K562 (cell line): ENCODE data around the gene EIF3I. TPM values are rescaled to one million over a fixed set of nuclear protein-coding genes. Genes with fewer than 3 reads are reported as not detected.

Source experiments
- ASH1L ChIP-seq: fragments of 450-650 bp; IDR thresholded peaks from 2 replicates; pipeline ENCODE4 v1.6.1; 2018; ENCODE audit warnings: borderline replicate concordance, mild to moderate bottlenecking, low read depth; ENCODE audit not compliant: partially characterized antibody
- CAMTA2 ChIP-seq: fragments of 250-450 bp; sonication (Bioruptor Pico); conservative IDR thresholded peaks from 2 replicates; pipeline ENCODE4 v1.5.1; 2022
- CTCFL ChIP-seq: IDR thresholded peaks from 2 replicates; pipeline ENCODE4 v1.6.1; 2011; ENCODE audit warnings: borderline replicate concordance, low read depth, mild to moderate bottlenecking, moderate library complexity, low read length; ENCODE audit not compliant: insufficient read depth, poor library complexity, severe bottlenecking
- ESRRA ChIP-seq: fragments of 450-650 bp; IDR thresholded peaks from 2 replicates; pipeline ENCODE4 v1.6.1; 2014; ENCODE audit warnings: low read depth, mild to moderate bottlenecking, moderate library complexity, borderline replicate concordance
- HIVEP1 ChIP-seq: fragments of 250-450 bp; sonication (Bioruptor Pico); IDR thresholded peaks from 2 replicates; pipeline ENCODE4 v1.4.0; 2020; ENCODE audit warnings: mild to moderate bottlenecking
- ILK ChIP-seq: fragments of 450-650 bp; IDR thresholded peaks from 2 replicates; pipeline ENCODE4 v1.6.1; 2016; ENCODE audit warnings: missing genetic modification characterization, low read depth, mild to moderate bottlenecking, missing compliant biosample characterization, moderate library complexity, borderline replicate concordance
- JUND ChIP-seq, 2 experiments: IDR thresholded peaks; 2 replicates in 1 of 2; 3 replicates in 1 of 2; pipeline ENCODE4 v1.6.1; 2011; ENCODE audit warnings: borderline replicate concordance in 2 of 2, low read depth in 2 of 2, low read length in 2 of 2, improper control_type of control experiment in 1 of 2, missing biosample characterization in 1 of 2, missing genetic modification characterization in 1 of 2, missing genetic modification reagents in 1 of 2
- KDM4B ChIP-seq, 2 experiments: fragments of 450-650 bp in 1 of 2; sonication (generic) in 1 of 2; IDR thresholded peaks; 2 replicates each; pipeline ENCODE4 v1.6.1; 2016 to 2017; ENCODE audit warnings: borderline replicate concordance in 2 of 2, antibody characterized with exemption in 1 of 2, low read depth in 1 of 2, mild to moderate bottlenecking in 1 of 2
- MAFF ChIP-seq: IDR thresholded peaks from 2 replicates; pipeline ENCODE4 v1.6.1; 2012; ENCODE audit warnings: low read length, improper control_type of control experiment
- MED1 ChIP-seq: sonication (generic); formaldehyde crosslinking; IDR thresholded peaks from 2 replicates; pipeline ENCODE4 v1.8.1; 2023; ENCODE audit warnings: missing genetic modification reagents, borderline replicate concordance
- POLR3G ChIP-seq: IDR thresholded peaks from 2 replicates; pipeline ENCODE4 v1.6.1; 2011; ENCODE audit not compliant: insufficient read length, insufficient replicate concordance; ENCODE audit errors: extremely low read depth
- RBM34 ChIP-seq: fragments of 200-400 bp; formaldehyde crosslinking; IDR thresholded peaks from 2 replicates; pipeline ENCODE4 v1.6.1; 2018; ENCODE audit warnings: low read length, borderline replicate concordance; ENCODE audit not compliant: insufficient read depth
- RNF2 ChIP-seq: sonication (generic); IDR thresholded peaks from 2 replicates; pipeline ENCODE4 v1.6.1; 2016
- TCF7L2 ChIP-seq: fragments of 150-350 bp; IDR thresholded peaks from 2 replicates; pipeline ENCODE4 v1.6.1; 2016; ENCODE audit warnings: low read depth, mild to moderate bottlenecking, low read length, moderate library complexity
- USF1 ChIP-seq: sonication (generic); formaldehyde crosslinking; IDR thresholded peaks from 2 replicates; pipeline ENCODE4 v1.9.0; 2022; ENCODE audit warnings: mild to moderate bottlenecking, missing genetic modification reagents
- ZBTB1 ChIP-seq: sonication (generic); formaldehyde crosslinking; IDR thresholded peaks from 2 replicates; pipeline ENCODE4 v1.8.1; 2023; ENCODE audit warnings: missing genetic modification reagents, low read depth, mild to moderate bottlenecking, borderline replicate concordance
- ZNF518B ChIP-seq: fragments of 250-450 bp; sonication (Bioruptor Pico); IDR thresholded peaks from 2 replicates; pipeline ENCODE4 v1.5.0; 2021; ENCODE audit warnings: mild to moderate bottlenecking, moderate library complexity
- ZNF584 ChIP-seq: fragments of 200-800 bp; sonication (Bioruptor generic); IDR thresholded peaks from 2 replicates; pipeline ENCODE4 v1.6.1; 2016; ENCODE audit warnings: low read depth, mild to moderate bottlenecking, missing genetic modification characterization, missing compliant biosample characterization
- ZNF780A ChIP-seq: fragments of 250-450 bp; sonication (Bioruptor Pico); IDR thresholded peaks from 2 replicates; pipeline ENCODE4 v1.5.0; 2021; ENCODE audit warnings: mild to moderate bottlenecking
- ZNF79 ChIP-seq: fragments of 250-450 bp; sonication (Bioruptor Pico); IDR thresholded peaks from 2 replicates; pipeline ENCODE4 v1.4.0; 2020; ENCODE audit warnings: low read depth, mild to moderate bottlenecking, moderate library complexity
- polyA plus RNA-seq, 8 experiments: library from polyadenylated mRNA; depleted of rRNA in 4 of 8; stranded (reverse) in 5 of 8; unstranded in 3 of 8; fragments of >200 nt; fragmentation: Nextera tagmentation in 2 of 8; fragmentation: Illumina TruSeq in 1 of 8; extraction: Ambion mirVana in 2 of 8; extraction: Trizol in 1 of 8; gene quantifications; 2 replicates each; pipeline versions ENCODE4 v1.2.1 to v1.2.3, GENCODE V29; 2011 to 2014; ENCODE audit warnings: inconsistent platforms in 1 of 8, missing spikeins in 1 of 8
- total RNA-seq, 7 experiments: library from RNA; depleted of rRNA in 6 of 7; stranded (reverse); fragments of >200 nt in 6 of 7; fragmentation: Illumina TruSeq in 2 of 7; extraction: Trizol in 2 of 7; gene quantifications; 2 replicates each; pipeline versions ENCODE4 v1.2.1 to v1.2.3, GENCODE V29; 2011 to 2021; ENCODE audit warnings: low replicate concordance in 1 of 7

EIF3I gene
- total and polyA plus RNA-seq, 9 of the 15 experiments (the other 6 are each of a cell fraction or from before 2014, with no cell fraction given): 414 to 1,526 (median 635) TPM

- TF ChIP-seq CTCFL (no peak), ZNF584 (CRISPR knock-in tag) (no peak), KDM4B (IDR thresholded peaks at IDR 0.05; ENCODE audit: borderline replicate concordance in 2 of 2, low read depth in 1 of 2) (peak in 1 of 2 experiments; percentile 71; a peak in 1 of 4 replicates), RBM34 (no peak), RNF2 (no peak), USF1 (CRISPR knock-in tag) (peak; percentile 64; the same call in 1 of the 2 replicates), HIVEP1 (no peak), MAFF (no peak), TCF7L2 (no peak), CAMTA2 (CRISPR knock-in tag) (no peak), ESRRA (peak; percentile 69; the same call in 1 of the 2 replicates), ZNF518B (CRISPR knock-in tag) (no peak), ZNF780A (CRISPR knock-in tag) (no peak), ZNF79 (CRISPR knock-in tag) (no peak), ILK (no peak), ASH1L (no peak), POLR3G (no peak), ZBTB1 (no peak), JUND (IDR thresholded peaks at IDR 0.05; ENCODE audit: borderline replicate concordance, low read depth, low read length) (peak; percentile 73), JUND (tag; IDR thresholded peaks at IDR 0.05; ENCODE audit: borderline replicate concordance, low read depth, low read length) (no peak; the same call in 2 of the 3 replicates), MED1 (CRISPR knock-in tag) (no peak)
Observed at GRCh38 chr1:32205401-32206370, 16.5 kb upstream of the EIF3I start, which contains the start of gene IQCC (continued).
